NCI-H82 treated with DMSO at 0.1 percent for 48 hours (cell line): Measurements from ENCODE around the gene KAZN.
"Not testable (repeated sequence)": the region's sequence is repeated elsewhere in the genome, so short reads cannot be mapped to it uniquely, and the experiment has no call there.

Source experiments
- DNase-seq: peaks from one replicate; lab custom pipeline; 2025; ENCODE audit not compliant: unreplicated experiment; lab: John Stamatoyannopoulos, UW

The KAZN gene

DNA sequence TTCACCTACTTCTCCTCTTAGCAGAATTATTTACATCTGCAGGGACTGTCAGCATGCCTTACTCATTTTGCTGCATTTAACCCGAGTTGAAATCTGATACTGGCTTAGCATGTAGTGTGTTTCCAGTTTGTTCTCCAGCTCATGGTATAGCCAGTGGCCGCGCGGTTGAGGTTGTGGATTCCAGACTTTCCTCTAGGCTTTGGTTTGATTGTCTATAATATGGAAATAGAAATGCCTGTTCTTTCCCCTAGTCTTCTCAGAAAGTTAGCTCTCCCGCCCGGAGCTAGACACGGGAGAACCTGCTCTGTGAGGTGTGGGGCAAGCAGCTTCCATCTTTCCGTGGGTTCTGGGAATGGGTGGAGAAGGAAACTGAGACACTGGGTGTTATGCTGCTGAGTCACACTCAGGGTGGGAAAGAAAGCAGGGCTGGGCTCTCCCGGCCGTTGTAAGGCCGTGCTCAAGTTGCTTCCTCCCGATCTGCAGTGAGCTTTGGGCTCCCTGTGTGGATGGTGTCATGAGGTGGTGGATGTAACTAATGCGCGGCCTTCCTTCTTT lies 348.3 kb downstream of the KAZN start:
- DNase-seq: no peak

GRCh38 chr1:14947421-14947820 lies 348.9 kb downstream of the KAZN start:
- DNase-seq: no peak

GRCh38 chr1:14948112-14948652 lies 349.7 kb downstream of the KAZN start:
- no peak for DNase-seq

GRCh38 chr1:14949270-14949835 lies 350.9 kb downstream of the KAZN start:
- no peak for DNase-seq

DNA sequence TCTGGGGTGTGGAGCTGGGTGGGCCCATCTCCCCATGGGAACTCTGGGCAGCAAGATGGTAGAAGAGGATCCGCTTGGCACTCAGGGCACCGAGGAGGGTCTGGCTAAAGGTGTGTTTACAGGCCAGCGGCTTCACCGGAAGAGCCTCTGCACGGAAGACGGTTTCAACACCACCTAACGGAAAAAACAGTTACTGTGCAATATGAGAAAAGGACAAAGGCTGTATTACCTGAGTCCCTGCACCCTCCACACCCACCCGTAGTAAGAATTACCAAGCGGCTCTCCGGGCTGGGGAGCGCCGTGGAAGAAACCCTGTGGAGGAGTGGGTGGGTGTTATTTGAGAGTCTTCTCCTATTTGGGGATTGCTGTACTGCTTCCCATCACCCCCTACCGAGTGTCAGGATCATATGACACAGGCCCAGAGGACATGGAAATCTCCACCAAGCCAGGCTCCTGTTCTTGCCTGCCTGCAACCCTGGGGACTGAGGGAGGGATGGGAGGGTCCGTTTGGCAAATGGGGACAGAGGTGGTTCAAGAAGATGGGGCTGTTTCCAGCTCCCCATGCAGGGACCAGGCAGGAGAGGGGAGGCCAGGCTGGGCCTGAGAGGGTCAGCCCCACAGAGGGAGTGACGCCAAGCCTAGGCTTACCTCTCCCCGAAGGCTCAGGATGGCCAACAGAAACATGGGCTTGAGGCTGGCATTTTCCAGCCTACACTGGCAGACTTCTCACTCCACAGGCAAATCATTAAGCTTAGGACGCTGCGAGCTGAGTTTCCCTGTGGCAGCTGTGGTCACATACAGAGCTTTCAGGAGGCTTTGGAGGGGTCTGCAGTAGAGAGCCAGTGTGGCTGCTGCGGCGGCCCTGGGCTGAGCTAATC lies 351.6 kb downstream of the KAZN start:
- DNase-seq: no peak

GRCh38 chr1:14951766-14952165 lies 353.3 kb downstream of the KAZN start:
- no peak for DNase-seq

GRCh38 chr1:14952626-14953314 lies 354.3 kb downstream of the KAZN start:
- no peak for DNase-seq

GRCh38 chr1:14954210-14954609 lies 355.7 kb downstream of the KAZN start:
- DNase-seq: no peak

- DNase-seq: no peak
Measured at GRCh38 chr1:14954930-14955329, 356.4 kb downstream of the KAZN start.

DNA sequence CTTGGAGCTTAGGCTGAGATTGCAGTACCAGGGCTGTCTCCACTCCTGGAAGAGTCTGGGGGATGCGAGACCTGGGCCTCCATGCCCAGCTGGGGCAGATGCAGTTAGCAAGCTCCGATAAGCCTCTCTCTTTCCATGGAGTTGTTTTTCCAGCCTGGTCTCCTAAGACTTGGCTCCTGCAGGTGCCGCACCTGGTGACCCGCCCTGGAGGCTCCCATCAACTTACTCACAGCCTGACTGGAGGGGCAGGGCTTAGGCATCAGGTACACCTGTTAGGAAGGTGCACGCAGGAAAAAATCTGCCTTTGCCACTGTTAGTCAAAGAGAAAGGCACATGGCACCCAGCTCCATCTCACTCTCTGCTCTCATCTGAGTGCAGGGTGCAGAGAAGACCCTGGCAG lies 356.9 kb downstream of the KAZN start:
- no peak for DNase-seq

DNA sequence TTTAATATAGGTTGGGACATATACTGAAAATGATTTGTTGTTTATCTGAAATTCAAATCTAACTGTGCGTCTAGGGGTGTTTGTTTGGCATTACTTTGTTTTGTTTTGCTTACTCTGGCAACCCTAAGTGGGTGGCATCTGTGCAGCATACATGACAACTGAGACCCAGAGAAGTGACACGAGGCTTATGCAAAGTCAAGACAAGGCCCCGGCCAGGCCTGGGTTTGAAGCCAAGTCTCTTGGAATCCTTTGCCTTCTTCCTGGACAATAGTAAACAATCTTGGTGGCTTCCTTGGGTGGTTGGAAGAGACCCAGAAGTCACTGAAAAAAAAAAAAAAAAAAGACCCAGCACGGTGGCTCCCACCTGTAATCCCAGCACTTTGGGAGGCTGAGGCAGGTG lies 357.5 kb downstream of the KAZN start:
- DNase-seq: no peak

GRCh38 chr1:14956579-14957195 lies 358.2 kb downstream of the KAZN start:
- no peak for DNase-seq

GRCh38 chr1:14957375-14958098 lies 359.1 kb downstream of the KAZN start:
- DNase-seq: no peak

DNA sequence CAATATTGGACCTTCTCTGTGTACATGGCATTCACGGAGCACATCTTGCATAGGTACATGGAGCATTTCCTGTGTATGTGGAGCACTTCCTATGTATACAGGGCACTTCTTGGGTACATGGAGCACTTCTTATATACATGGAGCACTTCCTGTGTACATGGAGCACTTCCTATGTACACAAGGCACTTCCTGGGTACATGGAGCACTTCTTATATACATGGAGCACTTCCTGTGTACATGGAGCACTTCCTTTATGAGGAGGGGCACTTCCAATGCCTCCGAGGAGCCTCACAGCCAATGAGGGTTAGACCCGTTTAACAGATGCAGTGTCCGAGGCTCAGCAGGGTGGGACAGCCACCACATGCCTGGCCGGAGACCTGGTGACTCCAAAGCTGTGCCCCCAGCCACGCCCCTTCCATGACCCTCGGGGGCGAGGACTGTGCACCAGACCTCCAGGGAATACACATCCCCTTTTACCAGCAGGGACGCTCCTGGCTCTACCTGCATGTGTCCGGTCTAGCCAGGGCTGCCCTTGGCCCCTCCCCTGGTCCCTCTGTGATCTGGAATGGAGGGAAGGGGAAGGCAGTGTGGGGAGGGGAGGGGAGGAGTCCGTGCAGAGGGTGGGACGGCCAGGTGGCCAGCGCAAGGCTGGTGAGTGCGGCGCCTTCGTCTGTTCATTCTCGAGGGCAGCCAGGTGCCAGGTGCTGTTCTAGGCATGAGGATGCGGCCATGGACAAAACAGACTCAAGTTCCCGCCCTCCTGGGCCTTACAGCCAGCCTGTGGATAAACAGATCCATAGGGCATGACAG lies 360.0 kb downstream of the KAZN start:
- no peak for DNase-seq

GRCh38 chr1:14959059-14959694 lies 360.7 kb downstream of the KAZN start:
- DNase-seq: no peak

DNA sequence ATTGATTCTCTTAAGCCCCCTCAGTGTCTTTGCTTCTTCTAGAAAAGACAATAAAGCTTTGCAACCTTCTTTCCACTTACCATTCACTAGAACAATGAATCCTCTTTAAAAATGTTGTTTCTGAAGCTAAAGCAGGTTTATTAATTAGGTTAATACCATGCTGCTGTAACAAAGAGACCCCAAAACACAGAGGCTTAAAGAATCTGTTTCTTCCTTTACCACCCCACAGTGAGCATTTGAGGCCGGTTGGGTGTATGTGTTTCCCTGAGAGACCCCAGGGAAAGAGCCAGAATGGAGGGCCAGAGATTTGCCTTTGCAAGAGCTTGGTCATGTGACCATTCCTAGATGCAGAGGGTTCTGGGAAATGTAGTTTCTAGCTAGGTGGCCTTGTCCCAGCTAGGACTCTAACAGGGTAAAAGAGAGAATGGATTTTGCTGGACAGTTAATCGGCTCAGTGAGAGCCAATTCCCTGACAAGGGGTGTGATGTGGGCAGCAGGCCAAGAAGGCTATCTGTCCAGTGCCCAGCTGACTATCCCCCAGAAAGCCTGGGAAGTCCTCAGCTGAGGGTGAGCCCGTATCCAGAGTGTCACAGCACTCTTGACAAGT lies 363.3 kb downstream of the KAZN start:
- DNase-seq: no peak

DNA sequence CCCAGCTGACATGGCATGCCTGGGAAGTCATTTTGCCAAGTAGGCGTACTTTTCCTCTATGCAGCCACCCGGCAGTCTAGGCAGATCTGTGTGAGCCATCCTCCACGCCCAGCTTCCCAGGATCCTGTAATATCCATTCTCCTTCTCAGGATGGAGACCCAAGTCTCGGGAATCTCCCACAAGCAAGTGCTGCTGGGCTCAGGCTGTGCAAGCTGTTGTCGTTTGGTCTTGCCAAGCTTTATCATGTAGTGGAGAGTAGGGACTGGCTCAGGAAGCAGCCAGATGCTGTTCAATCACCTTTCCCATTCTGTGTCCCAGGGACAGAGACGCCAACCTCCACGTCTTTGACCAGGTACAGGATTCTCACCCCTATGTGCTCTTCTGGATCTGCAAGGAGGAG lies 363.9 kb downstream of the KAZN start:
- DNase-seq: no peak

DNA sequence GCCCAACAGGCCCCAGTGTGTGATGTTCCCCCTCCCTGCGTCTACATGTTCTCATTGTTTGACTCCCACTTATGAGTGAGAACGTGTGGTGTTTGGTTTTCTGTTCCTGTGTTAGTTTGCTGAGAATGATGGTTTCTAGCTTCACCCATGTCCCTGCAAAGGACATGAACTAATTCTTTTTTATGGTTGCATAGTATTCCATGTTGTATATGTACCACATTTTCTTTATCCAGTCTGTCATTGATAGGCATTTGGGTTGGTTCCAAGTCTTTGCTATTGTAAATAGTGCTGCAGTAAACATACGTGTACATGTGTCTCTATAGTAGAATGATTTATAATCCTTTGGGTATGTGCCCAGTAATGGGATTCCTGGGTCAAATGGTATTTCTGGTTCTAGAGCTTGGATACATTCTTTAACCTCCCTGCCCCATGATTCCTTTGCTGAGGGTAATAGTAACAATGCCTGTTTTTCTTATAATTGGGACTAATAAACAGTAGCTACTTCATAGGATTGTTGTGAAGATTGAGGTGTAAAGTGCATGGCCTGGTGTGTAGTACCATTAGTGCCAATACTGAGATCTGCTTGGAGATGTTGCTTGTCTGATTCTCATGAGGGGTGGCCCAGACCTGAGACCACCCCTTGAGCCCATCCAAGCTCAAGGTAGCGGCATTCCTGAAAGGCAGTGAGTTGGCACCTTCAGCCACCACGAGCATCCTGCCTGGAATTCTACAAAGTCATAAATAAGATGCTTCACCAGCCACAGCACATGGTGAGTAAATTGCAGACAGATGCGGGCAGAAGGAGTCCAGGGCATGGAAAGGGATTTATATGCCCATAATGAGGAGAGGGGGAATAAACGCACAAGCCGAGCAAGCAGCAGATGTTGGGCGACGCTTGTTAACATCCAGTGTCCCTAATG lies 365.6 kb downstream of the KAZN start:
- not testable (repeated sequence) for DNase-seq
